MM.1S (cell line): Measurements from ENCODE around the gene GINS2.

Experiments
- DNase-seq: peaks from one replicate; pipeline ENCODE4 v3.0.0-alpha.2; 2015
- H2AFZ ChIP-seq: fragments of 300-600 bp; sonication (generic); 2 replicates; pipeline ENCODE4 v1.6.0; 2016; ENCODE audit warnings: antibody characterized with exemption, low read length
- H3F3A ChIP-seq: fragments of 300-600 bp; sonication (generic); 2 replicates; pipeline ENCODE4 v1.6.1; 2016; ENCODE audit warnings: mild to moderate bottlenecking, antibody characterized with exemption, low read length, moderate library complexity, mixed read lengths; ENCODE audit not compliant: insufficient read depth
- H3K27ac ChIP-seq: fragments of 300-600 bp; sonication (generic); 2 replicates; pipeline ENCODE4 v1.5.1; 2016; ENCODE audit warnings: mild to moderate bottlenecking, low read length
- H3K27me3 ChIP-seq: fragments of 300-600 bp; sonication (generic); replicated peaks from 2 replicates; pipeline ENCODE4 v1.6.0; 2016; ENCODE audit warnings: low read length; ENCODE audit not compliant: insufficient read depth
- H3K36me3 ChIP-seq: fragments of 300-600 bp; sonication (generic); replicated peaks from 2 replicates; pipeline ENCODE4 v1.6.1; 2016; ENCODE audit warnings: mild to moderate bottlenecking, low read length, mixed read lengths; ENCODE audit not compliant: insufficient read depth
- H3K4me1 ChIP-seq: fragments of 300-600 bp; sonication (generic); 2 replicates; pipeline ENCODE4 v1.6.1; 2016; ENCODE audit warnings: low read length, mixed read lengths
- H3K4me2 ChIP-seq: fragments of 300-600 bp; sonication (generic); 2 replicates; pipeline ENCODE4 v1.6.0; 2016; ENCODE audit warnings: low read depth, low read length
- H3K4me3 ChIP-seq: fragments of 300-600 bp; sonication (generic); 2 replicates; pipeline ENCODE4 v1.5.1; 2016; ENCODE audit warnings: low read length, mixed read lengths
- H3K79me2 ChIP-seq: fragments of 300-600 bp; sonication (generic); 2 replicates; pipeline ENCODE4 v1.6.1; 2016; ENCODE audit warnings: mixed run types, low read length, mixed read lengths
- H3K9ac ChIP-seq: fragments of 300-600 bp; sonication (generic); 2 replicates; pipeline ENCODE4 v1.6.1; 2016; ENCODE audit warnings: low read length, mixed read lengths
- H3K9me2 ChIP-seq: fragments of 300-600 bp; sonication (generic); replicated peaks from 2 replicates; pipeline ENCODE4 v1.6.1; 2016; ENCODE audit warnings: mild to moderate bottlenecking, low read length, mixed read lengths; ENCODE audit not compliant: insufficient read depth
- H3K9me3 ChIP-seq: fragments of 300-600 bp; sonication (generic); replicated peaks from 2 replicates; pipeline ENCODE4 v1.6.1; 2016; ENCODE audit warnings: mild to moderate bottlenecking, low read length, mixed read lengths; ENCODE audit not compliant: insufficient read depth
- H4K20me1 ChIP-seq: fragments of 300-600 bp; sonication (generic); 2 replicates; pipeline ENCODE4 v1.6.1; 2016; ENCODE audit warnings: mild to moderate bottlenecking, low read length, moderate library complexity, mixed read lengths; ENCODE audit not compliant: insufficient read depth
- EZH2 ChIP-seq: fragments of 300-600 bp; sonication (generic); optimal IDR thresholded peaks from 2 replicates; pipeline ENCODE3; 2017; ENCODE audit warnings: low read depth, mild to moderate bottlenecking, antibody characterized with exemption, low read length, mixed read lengths
- EZH2phosphoT487 ChIP-seq: fragments of 300-600 bp; sonication (generic); IDR thresholded peaks from 2 replicates; pipeline ENCODE4 v1.6.1; 2018; ENCODE audit warnings: antibody characterized with exemption, low read length
- TF ChIP-seq, protein P1 (sequence below): fragments of 300-600 bp; sonication (generic); IDR thresholded peaks from 2 replicates; pipeline ENCODE4 v1.5.1; 2016; ENCODE audit warnings: antibody characterized with exemption, low read length, mixed read lengths

Gene GINS2

DNA sequence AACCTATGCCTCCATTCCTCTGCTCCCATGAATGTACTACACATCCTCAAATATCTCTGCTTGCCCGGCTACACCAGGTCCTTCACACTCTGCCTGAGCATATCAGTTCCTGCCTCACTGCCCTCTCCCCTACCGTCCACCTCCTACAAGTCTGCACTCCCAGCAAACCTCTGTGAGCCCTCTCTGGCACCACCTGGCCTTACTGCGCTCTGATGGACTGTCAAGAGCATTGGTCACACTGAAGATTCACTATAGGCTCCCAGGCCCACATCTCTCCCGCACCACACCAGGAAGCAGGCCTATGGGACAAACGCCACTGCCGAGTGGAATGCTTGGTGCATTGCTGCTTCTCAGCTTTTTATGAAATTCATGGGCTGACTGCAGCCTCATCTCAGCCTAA lies 8.9 kb downstream of the GINS2 start:
- no peaks in the 10 kb centered on the region for H3K27me3 ChIP-seq
- H2AFZ ChIP-seq, result no peak overlapping the region
- H3K9me2 ChIP-seq, result no peaks in the 10 kb centered on the region
- peaks cover 25% of the 10 kb centered on the region for H3K4me1 ChIP-seq
- no peak overlapping the region for H3K27ac ChIP-seq
- H3K4me3 ChIP-seq, result no peak overlapping the region
- H3K9ac ChIP-seq, result no peak overlapping the region
- TF ChIP-seq EZH2 (no peak), EZH2phosphoT487 (no peak)
- TF ChIP-seq, protein P1, sequence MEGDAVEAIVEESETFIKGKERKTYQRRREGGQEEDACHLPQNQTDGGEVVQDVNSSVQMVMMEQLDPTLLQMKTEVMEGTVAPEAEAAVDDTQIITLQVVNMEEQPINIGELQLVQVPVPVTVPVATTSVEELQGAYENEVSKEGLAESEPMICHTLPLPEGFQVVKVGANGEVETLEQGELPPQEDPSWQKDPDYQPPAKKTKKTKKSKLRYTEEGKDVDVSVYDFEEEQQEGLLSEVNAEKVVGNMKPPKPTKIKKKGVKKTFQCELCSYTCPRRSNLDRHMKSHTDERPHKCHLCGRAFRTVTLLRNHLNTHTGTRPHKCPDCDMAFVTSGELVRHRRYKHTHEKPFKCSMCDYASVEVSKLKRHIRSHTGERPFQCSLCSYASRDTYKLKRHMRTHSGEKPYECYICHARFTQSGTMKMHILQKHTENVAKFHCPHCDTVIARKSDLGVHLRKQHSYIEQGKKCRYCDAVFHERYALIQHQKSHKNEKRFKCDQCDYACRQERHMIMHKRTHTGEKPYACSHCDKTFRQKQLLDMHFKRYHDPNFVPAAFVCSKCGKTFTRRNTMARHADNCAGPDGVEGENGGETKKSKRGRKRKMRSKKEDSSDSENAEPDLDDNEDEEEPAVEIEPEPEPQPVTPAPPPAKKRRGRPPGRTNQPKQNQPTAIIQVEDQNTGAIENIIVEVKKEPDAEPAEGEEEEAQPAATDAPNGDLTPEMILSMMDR, result no peak
- no peaks in the 10 kb centered on the region for H4K20me1 ChIP-seq
- DNase-seq, result no peak
- no peaks in the 10 kb centered on the region for H3K9me3 ChIP-seq
- peaks cover 12% of the 10 kb centered on the region; the same call in 1 of the 2 replicates for H3K79me2 ChIP-seq
- H3K36me3 ChIP-seq, result no peaks in the 10 kb centered on the region; the same call in 1 of the 2 replicates
- no peak overlapping the region for H3K4me2 ChIP-seq
- H3F3A ChIP-seq, result peaks cover 15% of the 10 kb centered on the region

DNA sequence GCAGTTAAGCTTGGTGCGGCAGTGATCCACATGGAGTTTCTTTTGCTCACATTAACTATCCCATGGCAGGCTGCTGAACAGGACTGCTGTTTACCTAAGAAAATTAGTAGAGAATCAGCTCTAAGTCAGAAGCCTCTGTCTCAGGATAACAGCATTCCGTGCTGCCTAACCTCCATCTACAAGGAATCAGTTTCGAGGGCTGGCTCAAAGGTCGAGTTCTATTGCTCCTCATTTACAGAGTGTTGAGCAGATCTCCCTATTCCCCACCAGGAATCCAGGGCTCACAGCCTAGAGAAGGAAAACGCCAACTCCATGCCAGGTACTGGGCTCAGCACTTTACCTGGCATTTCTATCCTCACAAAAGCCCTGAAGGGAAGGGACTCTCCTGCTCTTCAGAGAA lies 9.9 kb downstream of the GINS2 start:
- no peak for DNase-seq
- TF ChIP-seq EZH2phosphoT487 (no peak), EZH2 (no peak)
- TF ChIP-seq, protein P1, result no peak
- H4K20me1 ChIP-seq, result no peaks in the 10 kb centered on the region
- H3K9me2 ChIP-seq, result no peaks in the 10 kb centered on the region
- H3K9me3 ChIP-seq, result no peaks in the 10 kb centered on the region
- peaks cover 35% of the 10 kb centered on the region for H3K4me1 ChIP-seq
- no peaks in the 10 kb centered on the region; the same call in 1 of the 2 replicates for H3K36me3 ChIP-seq
- H3K4me2 ChIP-seq, result no peak overlapping the region
- peaks cover 18% of the 10 kb centered on the region; the same call in 1 of the 2 replicates for H3K79me2 ChIP-seq
- H2AFZ ChIP-seq, result no peak overlapping the region
- no peak overlapping the region for H3K27ac ChIP-seq
- H3K4me3 ChIP-seq, result no peak overlapping the region
- no peaks in the 10 kb centered on the region for H3K27me3 ChIP-seq
- peaks cover 22% of the 10 kb centered on the region for H3F3A ChIP-seq
- no peak overlapping the region for H3K9ac ChIP-seq

DNA sequence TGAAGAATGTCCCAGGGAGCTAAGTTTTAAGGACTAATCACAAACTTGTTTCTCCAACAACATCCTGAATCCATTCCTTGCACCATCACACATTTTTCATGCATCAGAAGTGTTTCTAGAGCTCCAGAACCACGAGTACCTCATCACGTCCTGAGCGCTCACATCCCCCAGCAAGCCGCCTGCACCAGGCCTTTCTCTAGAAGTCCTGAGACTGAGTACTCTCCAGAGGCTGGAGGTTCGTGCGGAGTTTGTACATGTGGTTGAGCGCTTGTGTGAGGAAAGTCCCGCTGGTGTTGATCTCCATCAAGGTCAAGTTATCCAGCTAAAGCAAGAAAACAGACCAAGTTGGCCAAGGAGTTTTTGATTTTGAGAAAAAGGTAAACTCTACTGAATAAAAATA lies 10.7 kb downstream of the GINS2 start:
- DNase-seq, result no peak
- peaks cover 22% of the 10 kb centered on the region for H3F3A ChIP-seq
- TF ChIP-seq EZH2 (no peak), EZH2phosphoT487 (no peak)
- TF ChIP-seq, protein P1, result no peak
- H2AFZ ChIP-seq, result no peak overlapping the region
- peaks cover 15% of the 10 kb centered on the region; the same call in 1 of the 2 replicates for H3K79me2 ChIP-seq
- peak overlapping the region; percentile 27; the same call in 1 of the 2 replicates for H3K27ac ChIP-seq
- H3K9ac ChIP-seq, result no peak overlapping the region
- H3K4me3 ChIP-seq, result no peak overlapping the region
- no peaks in the 10 kb centered on the region for H3K27me3 ChIP-seq
- no peaks in the 10 kb centered on the region for H4K20me1 ChIP-seq
- H3K4me2 ChIP-seq, result no peak overlapping the region
- no peaks in the 10 kb centered on the region for H3K9me3 ChIP-seq
- no peaks in the 10 kb centered on the region for H3K9me2 ChIP-seq
- peaks cover 36% of the 10 kb centered on the region for H3K4me1 ChIP-seq
- H3K36me3 ChIP-seq, result no peaks in the 10 kb centered on the region
